Fibroblast of lung (primary cell): ENCODE results near the gene FAHD2A.
"Not testable (repeated sequence)": the region's sequence is repeated elsewhere in the genome, so short reads cannot be mapped to it uniquely, and the experiment has no call there.

ENCODE experiments used
- EZH2 ChIP-seq: IDR thresholded peaks from 2 replicates; pipeline ENCODE4 v1.5.1; 2012; ENCODE audit warnings: low read length, control low read depth, mild to moderate bottlenecking; ENCODE audit errors: missing control alignments
- TF ChIP-seq, protein P1 (sequence below), 2 donors: IDR thresholded peaks in 1 of 2; conservative IDR thresholded peaks in 1 of 2; 1 replicate in 1 of 2; 2 replicates in 1 of 2; pipeline ENCODE4 v1.5.1; 2011 to 2012; ENCODE audit warnings: low read length in 2 of 2, control low read depth in 1 of 2, inconsistent platforms in 1 of 2, low read depth in 1 of 2, mild to moderate bottlenecking in 1 of 2

GRCh38 chr2:95435872-95436209 lies 33.3 kb downstream of the FAHD2A start:
- TF ChIP-seq, protein P1, sequence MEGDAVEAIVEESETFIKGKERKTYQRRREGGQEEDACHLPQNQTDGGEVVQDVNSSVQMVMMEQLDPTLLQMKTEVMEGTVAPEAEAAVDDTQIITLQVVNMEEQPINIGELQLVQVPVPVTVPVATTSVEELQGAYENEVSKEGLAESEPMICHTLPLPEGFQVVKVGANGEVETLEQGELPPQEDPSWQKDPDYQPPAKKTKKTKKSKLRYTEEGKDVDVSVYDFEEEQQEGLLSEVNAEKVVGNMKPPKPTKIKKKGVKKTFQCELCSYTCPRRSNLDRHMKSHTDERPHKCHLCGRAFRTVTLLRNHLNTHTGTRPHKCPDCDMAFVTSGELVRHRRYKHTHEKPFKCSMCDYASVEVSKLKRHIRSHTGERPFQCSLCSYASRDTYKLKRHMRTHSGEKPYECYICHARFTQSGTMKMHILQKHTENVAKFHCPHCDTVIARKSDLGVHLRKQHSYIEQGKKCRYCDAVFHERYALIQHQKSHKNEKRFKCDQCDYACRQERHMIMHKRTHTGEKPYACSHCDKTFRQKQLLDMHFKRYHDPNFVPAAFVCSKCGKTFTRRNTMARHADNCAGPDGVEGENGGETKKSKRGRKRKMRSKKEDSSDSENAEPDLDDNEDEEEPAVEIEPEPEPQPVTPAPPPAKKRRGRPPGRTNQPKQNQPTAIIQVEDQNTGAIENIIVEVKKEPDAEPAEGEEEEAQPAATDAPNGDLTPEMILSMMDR (conservative IDR thresholded peaks at IDR 0.05 in 1 of 2, IDR thresholded peaks at IDR 0.05 in 1 of 2; ENCODE audit: low read depth in 1 of 2, low read length in 2 of 2), result not testable (repeated sequence)
- TF ChIP-seq EZH2, result not testable (repeated sequence)
